HEK293 (cell line): Measurements from ENCODE around the gene AGPAT1.
A peak's percentile ranks its signal among the peaks of the same experiment; 100 is the strongest.

Experiments used
- CTCF ChIA-PET: fragments of 350-600 bp; formaldehyde crosslinking; extraction: SDS; loops from one replicate; lab custom pipeline; 2021; ENCODE audit warnings: antibody characterized with exemption; lab: Yijun Ruan, JAX
- POLR2A ChIA-PET: fragments of 300-600 bp; formaldehyde crosslinking; extraction: SDS; loops from one replicate; lab custom pipeline; 2020; ENCODE audit warnings: antibody characterized with exemption, inconsistent platforms; lab: Yijun Ruan, JAX
- H3K27ac ChIP-seq: fragments of 200-500 bp; sonication (Bioruptor generic); 2 replicates; pipeline ENCODE4 v1.5.1; 2014; ENCODE audit warnings: low read depth, low read length, control low read depth, inconsistent platforms; ENCODE audit errors: extremely low read depth
- H3K36me3 ChIP-seq, 2 experiments: fragments of 200-500 bp in 1 of 2; sonication (Bioruptor generic) in 1 of 2; 1 replicate in 1 of 2; 2 replicates in 1 of 2; pipeline ENCODE4 v1.5.1; 2014 to 2017; ENCODE audit warnings: inconsistent platforms in 2 of 2, low read length in 2 of 2; ENCODE audit not compliant: control insufficient read depth in 2 of 2, insufficient read depth in 1 of 2
- H3K4me1 ChIP-seq: fragments of 200-500 bp; sonication (Bioruptor generic); 2 replicates; pipeline ENCODE4 v1.5.1; 2014; ENCODE audit warnings: mild to moderate bottlenecking, low read length, inconsistent platforms; ENCODE audit not compliant: control insufficient read depth, insufficient read depth
- H3K4me3 ChIP-seq: 2 replicates; pipeline ENCODE4 v1.5.1; 2011; ENCODE audit warnings: low read depth, mild to moderate bottlenecking, control low read depth, low read length, moderate library complexity
- H3K9me3 ChIP-seq: fragments of 200-500 bp; sonication (Bioruptor generic); 2 replicates; pipeline ENCODE4 v1.5.1; 2014; ENCODE audit warnings: low read depth, low read length, inconsistent platforms; ENCODE audit not compliant: control insufficient read depth, insufficient read depth
- BCL11A ChIP-seq: fragments of 450-650 bp; formaldehyde crosslinking; IDR thresholded peaks from 2 replicates; pipeline ENCODE4 v1.5.1; 2016; ENCODE audit warnings: low read depth, missing biosample characterization, missing genetic modification characterization
- EGR2 ChIP-seq: fragments of 450-650 bp; formaldehyde crosslinking; IDR thresholded peaks from 2 replicates; pipeline ENCODE4 v1.5.1; 2016; ENCODE audit warnings: low read depth, missing biosample characterization, missing genetic modification characterization
- GLIS1 ChIP-seq: fragments of 450-650 bp; formaldehyde crosslinking; IDR thresholded peaks from 2 replicates; pipeline ENCODE4 v1.5.1; 2016; ENCODE audit warnings: missing biosample characterization, missing genetic modification characterization
- IKZF3 ChIP-seq: fragments of 450-650 bp; IDR thresholded peaks from 2 replicates; pipeline ENCODE4 v1.5.0; 2018; ENCODE audit warnings: missing biosample characterization, mild to moderate bottlenecking, missing genetic modification characterization, moderate library complexity
- INSM2 ChIP-seq: fragments of 450-650 bp; formaldehyde crosslinking; IDR thresholded peaks from 2 replicates; pipeline ENCODE4 v1.5.1; 2016; ENCODE audit warnings: missing biosample characterization, missing genetic modification characterization
- KLF16 ChIP-seq: fragments of 450-650 bp; formaldehyde crosslinking; IDR thresholded peaks from 2 replicates; pipeline ENCODE4 v1.5.1; 2017; ENCODE audit warnings: missing biosample characterization, missing genetic modification characterization
- PRDM1 ChIP-seq: fragments of 450-650 bp; formaldehyde crosslinking; IDR thresholded peaks from 2 replicates; pipeline ENCODE4; 2016; ENCODE audit warnings: missing biosample characterization, missing genetic modification characterization
- SCRT1 ChIP-seq: fragments of 450-650 bp; formaldehyde crosslinking; IDR thresholded peaks from 2 replicates; pipeline ENCODE4 v1.5.1; 2016; ENCODE audit warnings: missing biosample characterization, missing genetic modification characterization, borderline replicate concordance
- ZBTB17 ChIP-seq: fragments of 450-650 bp; formaldehyde crosslinking; IDR thresholded peaks from 2 replicates; pipeline ENCODE4 v1.5.1; 2016; ENCODE audit warnings: missing biosample characterization, missing genetic modification characterization
- ZBTB21 ChIP-seq: fragments of 450-650 bp; formaldehyde crosslinking; IDR thresholded peaks from 2 replicates; pipeline ENCODE4 v1.5.1; 2017; ENCODE audit warnings: missing biosample characterization, missing genetic modification characterization
- ZEB2 ChIP-seq: fragments of 450-650 bp; formaldehyde crosslinking; IDR thresholded peaks from 2 replicates; pipeline ENCODE4 v1.5.1; 2016; ENCODE audit warnings: missing biosample characterization, missing genetic modification characterization
- ZFHX2 ChIP-seq: fragments of 450-650 bp; formaldehyde crosslinking; conservative IDR thresholded peaks from 2 replicates; pipeline ENCODE4 v1.5.1; 2016; ENCODE audit warnings: missing biosample characterization, missing genetic modification characterization
- ZNF10 ChIP-seq: fragments of 450-650 bp; formaldehyde crosslinking; IDR thresholded peaks from 2 replicates; pipeline ENCODE4 v1.5.1; 2017; ENCODE audit warnings: missing biosample characterization, missing genetic modification characterization
- ZNF16 ChIP-seq: fragments of 450-650 bp; formaldehyde crosslinking; IDR thresholded peaks from 2 replicates; pipeline ENCODE4 v1.5.1; 2016; ENCODE audit warnings: low read depth, missing biosample characterization, missing genetic modification characterization
- ZNF214 ChIP-seq: fragments of 450-650 bp; formaldehyde crosslinking; IDR thresholded peaks from 2 replicates; pipeline ENCODE4 v1.5.1; 2017; ENCODE audit warnings: missing biosample characterization, mild to moderate bottlenecking, missing genetic modification characterization, borderline replicate concordance
- ZNF221 ChIP-seq: fragments of 450-650 bp; formaldehyde crosslinking; IDR thresholded peaks from 2 replicates; pipeline ENCODE4 v1.5.1; 2017; ENCODE audit warnings: missing biosample characterization, missing genetic modification characterization, borderline replicate concordance
- ZNF335 ChIP-seq: fragments of 450-650 bp; formaldehyde crosslinking; conservative IDR thresholded peaks from 2 replicates; pipeline ENCODE4 v1.5.1; 2016; ENCODE audit warnings: missing biosample characterization, missing genetic modification characterization
- ZNF423 ChIP-seq: fragments of 450-650 bp; formaldehyde crosslinking; IDR thresholded peaks from 2 replicates; pipeline ENCODE4 v1.5.1; 2016; ENCODE audit warnings: missing biosample characterization, missing genetic modification characterization
- ZNF548 ChIP-seq: fragments of 450-650 bp; formaldehyde crosslinking; IDR thresholded peaks from 2 replicates; pipeline ENCODE4 v1.5.1; 2016; ENCODE audit warnings: missing biosample characterization, missing genetic modification characterization
- ZNF549 ChIP-seq: fragments of 450-650 bp; IDR thresholded peaks from 2 replicates; pipeline ENCODE4 v1.5.1; 2018; ENCODE audit warnings: missing biosample characterization, missing genetic modification characterization, mild to moderate bottlenecking, inconsistent platforms, moderate library complexity
- ZNF596 ChIP-seq: fragments of 450-650 bp; IDR thresholded peaks from 2 replicates; pipeline ENCODE4 v1.5.0; 2018; ENCODE audit warnings: missing biosample characterization, mild to moderate bottlenecking, missing genetic modification characterization, moderate library complexity
- ZNF600 ChIP-seq: fragments of 450-650 bp; formaldehyde crosslinking; IDR thresholded peaks from 2 replicates; pipeline ENCODE4 v1.5.1; 2016; ENCODE audit warnings: missing biosample characterization, missing genetic modification characterization
- ZNF660 ChIP-seq: fragments of 450-650 bp; IDR thresholded peaks from 2 replicates; pipeline ENCODE4 v1.5.1; 2018; ENCODE audit warnings: missing biosample characterization, mild to moderate bottlenecking, missing genetic modification characterization
- ZSCAN18 ChIP-seq: fragments of 450-650 bp; formaldehyde crosslinking; IDR thresholded peaks from 2 replicates; pipeline ENCODE4 v1.5.1; 2016; ENCODE audit warnings: missing biosample characterization, missing genetic modification characterization
- ZSCAN23 ChIP-seq: fragments of 450-650 bp; formaldehyde crosslinking; IDR thresholded peaks from 2 replicates; pipeline ENCODE4 v1.5.1; 2016; ENCODE audit warnings: missing biosample characterization, missing genetic modification characterization
- TF ChIP-seq, protein P1 (sequence below): fragments of 450-650 bp; formaldehyde crosslinking; IDR thresholded peaks from 2 replicates; pipeline ENCODE4 v1.5.1; 2016; ENCODE audit warnings: missing biosample characterization, missing genetic modification characterization
- TF ChIP-seq, protein P2 (sequence below): fragments of 450-650 bp; formaldehyde crosslinking; IDR thresholded peaks from 2 replicates; pipeline ENCODE4 v1.5.1; 2016; ENCODE audit warnings: missing biosample characterization, missing genetic modification characterization

Gene AGPAT1

GRCh38 chr6:32146687-32147086 is 29.2 kb downstream of the AGPAT1 start:
- TF ChIP-seq ZNF16 = no peak
- TF ChIP-seq PRDM1 (tag by site-specific recombination) = 0 out of 2 replicates have a peak, but pooled peaks have one; percentile 3
- TF ChIP-seq ZSCAN23 (tag by site-specific recombination) = no peak
- TF ChIP-seq EGR2 (tag by site-specific recombination) = peak; percentile 27; the same call in 1 of the 2 replicates
- no peak for TF ChIP-seq ZNF221 (tag by site-specific recombination)
- no peak for TF ChIP-seq GLIS1 (tag by site-specific recombination)
- TF ChIP-seq INSM2 = no peak
- no peak for TF ChIP-seq ZNF548
- TF ChIP-seq ZNF335 = peak; percentile 18; the same call in 1 of the 2 replicates
- TF ChIP-seq ZNF214 (tag by site-specific recombination) = no peak
- no peak for TF ChIP-seq BCL11A (tag by site-specific recombination)
- TF ChIP-seq ZNF596 (tag by site-specific recombination) = no peak
- TF ChIP-seq ZFHX2 (tag by site-specific recombination) = 0 out of 2 replicates have a peak, but pooled peaks have one; percentile 12
- no peak for TF ChIP-seq ZNF10 (tag by site-specific recombination)
- TF ChIP-seq KLF16 (tag by site-specific recombination) = 0 out of 2 replicates have a peak, but pooled peaks have one; percentile 1
- TF ChIP-seq, protein P1, sequence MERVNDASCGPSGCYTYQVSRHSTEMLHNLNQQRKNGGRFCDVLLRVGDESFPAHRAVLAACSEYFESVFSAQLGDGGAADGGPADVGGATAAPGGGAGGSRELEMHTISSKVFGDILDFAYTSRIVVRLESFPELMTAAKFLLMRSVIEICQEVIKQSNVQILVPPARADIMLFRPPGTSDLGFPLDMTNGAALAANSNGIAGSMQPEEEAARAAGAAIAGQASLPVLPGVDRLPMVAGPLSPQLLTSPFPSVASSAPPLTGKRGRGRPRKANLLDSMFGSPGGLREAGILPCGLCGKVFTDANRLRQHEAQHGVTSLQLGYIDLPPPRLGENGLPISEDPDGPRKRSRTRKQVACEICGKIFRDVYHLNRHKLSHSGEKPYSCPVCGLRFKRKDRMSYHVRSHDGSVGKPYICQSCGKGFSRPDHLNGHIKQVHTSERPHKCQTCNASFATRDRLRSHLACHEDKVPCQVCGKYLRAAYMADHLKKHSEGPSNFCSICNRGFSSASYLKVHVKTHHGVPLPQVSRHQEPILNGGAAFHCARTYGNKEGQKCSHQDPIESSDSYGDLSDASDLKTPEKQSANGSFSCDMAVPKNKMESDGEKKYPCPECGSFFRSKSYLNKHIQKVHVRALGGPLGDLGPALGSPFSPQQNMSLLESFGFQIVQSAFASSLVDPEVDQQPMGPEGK = no peak
- Histone ChIP-seq H3K9me3 (no peaks in the 10 kb centered on the region), H3K4me1 (0 out of 2 replicates have a peak, but pooled peaks cover 2% of the 10 kb centered on the region), H3K4me3 (no peak overlapping the region), H3K27ac (no peak overlapping the region), H3K36me3 (no peaks in the 10 kb centered on the region)
- POLR2A ChIA-PET = interaction anchor here (1.0 to 3.2 kb wide), 2 partner anchors 16 to 28 kb away, joined by 3 to 26 read pairs; partner anchors contain the start of gene FKBPL
- CTCF ChIA-PET = interaction anchor here (0.7 to 2.1 kb wide), 6 partner anchors 8 to 976 kb away, joined by 3 to 9 read pairs (median 6); no protein-coding TSS in a partner anchor

GRCh38 chr6:32146287-32146686 is 29.6 kb downstream of the AGPAT1 start:
- Histone ChIP-seq H3K27ac (no peak overlapping the region), H3K9me3 (no peaks in the 10 kb centered on the region), H3K4me1 (0 out of 2 replicates have a peak, but pooled peaks cover 2% of the 10 kb centered on the region), H3K36me3 (no peaks in the 10 kb centered on the region), H3K4me3 (no peak overlapping the region)
- ChIA-PET CTCF (interaction anchor here (0.7 to 2.1 kb wide), 8 partner anchors 9 to 977 kb away, joined by 3 to 9 read pairs (median 4); no protein-coding TSS in a partner anchor), POLR2A (interaction anchor here (1.0 to 3.2 kb wide), 2 partner anchors 16 to 28 kb away, joined by 3 to 26 read pairs; partner anchors contain the start of gene FKBPL)
- TF ChIP-seq ZBTB21 (tag by site-specific recombination) (peak; percentile 30), IKZF3 (tag by site-specific recombination) (peak; percentile 20; the same call in 1 of the 2 replicates), ZBTB17 (tag by site-specific recombination) (peak; percentile 80; the same call in 1 of the 2 replicates), ZNF423 (tag by site-specific recombination) (no peak), ZNF660 (tag by site-specific recombination) (peak; percentile 32; the same call in 1 of the 2 replicates), ZNF549 (tag by site-specific recombination) (no peak), PRDM1 (tag by site-specific recombination) (peak; percentile 62; the same call in 1 of the 2 replicates), ZEB2 (tag by site-specific recombination) (peak; percentile 80), ZNF600 (tag by site-specific recombination) (peak; percentile 39; the same call in 1 of the 2 replicates), ZSCAN18 (tag by site-specific recombination) (0 out of 2 replicates have a peak, but pooled peaks have one; percentile 14), SCRT1 (peak; percentile 83)
- TF ChIP-seq, protein P2, sequence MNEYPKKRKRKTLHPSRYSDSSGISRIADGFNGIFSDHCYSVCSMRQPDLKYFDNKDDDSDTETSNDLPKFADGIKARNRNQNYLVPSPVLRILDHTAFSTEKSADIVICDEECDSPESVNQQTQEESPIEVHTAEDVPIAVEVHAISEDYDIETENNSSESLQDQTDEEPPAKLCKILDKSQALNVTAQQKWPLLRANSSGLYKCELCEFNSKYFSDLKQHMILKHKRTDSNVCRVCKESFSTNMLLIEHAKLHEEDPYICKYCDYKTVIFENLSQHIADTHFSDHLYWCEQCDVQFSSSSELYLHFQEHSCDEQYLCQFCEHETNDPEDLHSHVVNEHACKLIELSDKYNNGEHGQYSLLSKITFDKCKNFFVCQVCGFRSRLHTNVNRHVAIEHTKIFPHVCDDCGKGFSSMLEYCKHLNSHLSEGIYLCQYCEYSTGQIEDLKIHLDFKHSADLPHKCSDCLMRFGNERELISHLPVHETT (tag by site-specific recombination) = 0 out of 2 replicates have a peak, but pooled peaks have one; percentile 33
